OCI-M2 (cell line): ENCODE data around the gene MTHFR.
"Not testable (repeated sequence)": the region's sequence is repeated elsewhere in the genome, so short reads cannot be mapped to it uniquely, and the experiment has no call there.

Source experiments
- DNase-seq: peaks from one replicate; lab custom pipeline; 2025; ENCODE audit not compliant: unreplicated experiment; lab: John Stamatoyannopoulos, UW

MTHFR gene

DNA sequence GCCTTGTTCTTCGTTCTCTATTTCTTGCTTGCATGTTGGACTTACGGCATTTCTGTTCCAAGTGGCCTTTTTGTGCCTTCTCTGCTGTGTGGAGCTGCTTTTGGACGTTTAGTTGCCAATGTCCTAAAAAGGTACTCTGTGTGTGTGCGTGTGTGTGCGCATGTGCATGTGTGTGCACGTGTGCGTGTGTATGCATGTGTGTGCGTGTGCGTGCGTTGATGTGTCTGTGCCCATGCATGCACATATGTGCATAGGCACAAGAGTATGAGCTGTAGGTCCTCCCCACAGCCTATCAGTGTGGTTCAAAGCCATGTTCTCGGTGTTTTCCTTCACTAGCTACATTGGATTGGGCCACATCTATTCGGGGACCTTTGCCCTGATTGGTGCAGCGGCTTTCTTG, 28.1 kb upstream of the MTHFR start:
- no peak for DNase-seq

DNA sequence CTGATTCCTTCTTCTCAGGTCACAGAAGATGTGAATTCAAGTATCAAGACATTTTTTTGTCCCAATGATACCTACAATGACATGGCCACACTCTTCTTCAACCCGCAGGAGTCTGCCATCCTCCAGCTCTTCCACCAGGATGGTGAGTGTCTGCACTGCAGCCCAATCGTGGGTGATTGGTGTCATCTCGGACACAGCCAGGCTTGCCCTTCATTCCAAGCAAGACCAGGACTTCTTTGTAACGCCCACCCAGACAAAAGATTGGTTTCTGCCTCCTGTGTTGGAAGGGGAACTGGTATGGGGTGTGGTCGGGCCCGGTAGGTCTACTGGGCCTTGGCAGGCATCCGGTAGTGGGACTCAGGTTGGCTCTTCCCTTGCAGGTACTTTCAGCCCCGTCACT, 27.7 kb upstream of the MTHFR start:
- DNase-seq: no peak

DNA sequence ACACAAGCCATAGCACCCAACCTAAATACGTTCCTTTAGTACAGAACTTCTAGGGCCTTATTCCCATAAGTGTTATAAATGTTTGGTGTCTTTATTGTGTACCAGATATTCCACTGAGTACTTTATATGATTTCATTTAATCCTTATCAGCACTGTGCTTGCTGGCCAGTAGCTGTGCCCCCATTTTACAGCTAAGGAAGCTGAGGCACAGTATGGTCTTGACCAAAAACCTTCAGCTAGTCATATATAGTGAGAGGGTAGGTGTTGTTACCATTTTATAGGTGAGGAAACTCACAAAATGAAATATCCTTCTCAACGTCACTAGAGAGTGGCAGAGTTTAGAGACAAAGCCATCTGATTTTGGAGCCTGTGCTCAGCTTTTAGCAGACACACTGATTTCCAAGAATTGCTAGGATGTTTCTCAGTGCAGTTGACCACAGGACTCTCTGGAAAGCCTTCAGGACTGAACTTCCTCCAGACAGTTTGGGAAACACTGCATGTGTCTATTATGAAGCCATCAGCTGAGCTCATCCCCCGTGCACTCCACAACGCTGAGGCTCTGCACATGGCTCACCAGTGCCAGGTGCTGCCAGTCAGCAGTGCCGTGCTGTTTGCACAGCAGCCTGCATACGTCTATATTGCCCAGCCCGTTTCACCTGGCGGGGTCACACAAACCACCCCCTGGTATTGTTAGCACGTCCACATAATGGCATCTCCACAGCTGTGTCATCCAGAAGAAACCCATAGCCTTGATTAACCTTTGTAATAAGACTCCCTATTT, 26.4 kb upstream of the MTHFR start:
- no peak for DNase-seq

DNA sequence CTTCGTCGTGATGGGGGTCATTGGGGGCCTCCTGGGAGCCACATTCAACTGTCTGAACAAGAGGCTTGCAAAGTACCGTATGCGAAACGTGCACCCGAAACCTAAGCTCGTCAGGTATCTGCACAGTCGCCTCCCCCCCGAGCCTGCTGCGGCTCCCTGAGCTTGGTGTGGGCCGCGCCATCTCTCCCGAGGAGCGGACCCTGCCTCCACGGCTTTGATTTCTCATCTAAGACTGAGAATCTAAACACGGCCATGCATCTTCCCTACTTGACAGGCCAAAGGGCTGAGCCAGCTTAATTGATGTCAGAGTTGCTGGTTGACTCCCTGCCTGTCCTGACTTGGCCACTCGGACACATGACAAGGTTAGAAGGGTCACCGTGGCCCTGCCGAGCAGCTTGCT, 22.7 kb upstream of the MTHFR start:
- DNase-seq: no peak

DNA sequence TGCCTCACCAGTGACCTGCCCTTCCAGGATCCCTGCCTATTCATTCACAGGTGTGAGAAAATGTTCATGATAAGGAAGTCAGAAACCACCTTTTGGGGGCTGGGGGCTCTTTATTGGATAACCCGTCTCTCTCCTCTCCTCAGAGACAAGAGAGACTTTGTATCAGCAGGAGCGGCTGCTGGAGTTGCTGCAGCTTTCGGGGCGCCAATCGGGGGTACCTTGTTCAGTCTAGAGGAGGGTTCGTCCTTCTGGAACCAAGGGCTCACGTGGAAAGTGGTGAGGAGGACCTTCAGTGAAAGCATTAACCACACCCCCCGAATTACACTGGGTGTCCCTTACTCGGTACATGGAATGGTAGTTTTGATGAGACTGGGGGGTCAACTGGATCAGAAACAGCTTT, 21.2 kb upstream of the MTHFR start:
- no peak for DNase-seq

DNA sequence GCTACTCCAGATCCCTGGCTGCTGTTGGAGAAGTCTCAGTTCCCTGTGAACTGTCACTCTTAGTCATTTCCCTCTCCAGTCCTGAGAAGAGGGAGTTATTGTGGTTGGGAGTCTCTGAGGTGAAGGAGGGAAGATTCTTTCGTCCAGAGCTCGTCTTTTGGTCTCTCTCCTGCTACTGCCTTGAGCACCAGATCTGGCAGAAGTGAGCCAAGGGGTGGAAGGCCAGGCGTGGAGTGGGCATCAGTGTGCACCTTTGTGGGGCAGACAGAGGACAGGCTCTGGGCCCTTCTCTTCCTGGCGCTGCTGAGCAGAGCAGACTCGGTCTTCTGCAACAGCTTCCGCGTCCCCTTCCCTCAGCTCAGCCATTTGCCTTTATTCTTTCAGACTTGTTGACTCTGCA, 19.4 kb upstream of the MTHFR start:
- no peak for DNase-seq

DNA sequence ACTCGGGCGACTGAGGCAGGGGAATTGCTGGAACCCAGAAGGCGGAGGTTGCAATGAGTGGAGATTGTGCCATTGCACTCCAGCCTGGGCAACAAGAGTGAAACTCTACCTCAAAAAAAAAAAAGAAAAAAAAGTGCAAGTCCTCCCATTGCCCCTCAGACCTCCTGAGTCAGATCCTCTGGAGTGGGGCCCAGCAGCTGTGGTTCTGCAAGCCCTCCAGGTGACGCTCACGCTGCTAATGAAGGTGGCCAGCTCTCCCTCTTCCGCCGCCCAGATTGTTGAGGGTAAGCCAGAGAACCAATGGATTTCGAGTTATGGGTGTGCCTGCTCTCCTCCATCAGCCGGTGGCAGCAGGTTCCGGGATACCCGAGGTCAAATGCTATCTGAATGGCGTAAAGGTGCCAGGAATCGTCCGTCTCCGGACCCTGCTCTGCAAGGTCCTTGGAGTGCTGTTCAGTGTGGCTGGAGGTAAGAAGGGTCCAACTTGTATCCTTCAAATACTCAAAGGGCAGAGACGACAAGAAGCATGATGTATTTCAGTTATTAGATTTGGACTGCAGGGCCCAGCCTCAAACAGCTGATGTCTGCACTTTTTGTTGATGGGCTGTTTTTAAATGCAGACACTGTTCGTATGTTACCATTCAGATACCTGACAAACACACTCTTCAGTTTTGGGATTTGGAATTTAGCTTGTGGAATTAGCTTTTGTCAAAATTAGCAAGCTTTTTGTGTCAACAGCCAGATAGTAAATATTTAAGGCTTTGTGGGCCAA, 17.8 kb upstream of the MTHFR start:
- DNase-seq: no peak

DNA sequence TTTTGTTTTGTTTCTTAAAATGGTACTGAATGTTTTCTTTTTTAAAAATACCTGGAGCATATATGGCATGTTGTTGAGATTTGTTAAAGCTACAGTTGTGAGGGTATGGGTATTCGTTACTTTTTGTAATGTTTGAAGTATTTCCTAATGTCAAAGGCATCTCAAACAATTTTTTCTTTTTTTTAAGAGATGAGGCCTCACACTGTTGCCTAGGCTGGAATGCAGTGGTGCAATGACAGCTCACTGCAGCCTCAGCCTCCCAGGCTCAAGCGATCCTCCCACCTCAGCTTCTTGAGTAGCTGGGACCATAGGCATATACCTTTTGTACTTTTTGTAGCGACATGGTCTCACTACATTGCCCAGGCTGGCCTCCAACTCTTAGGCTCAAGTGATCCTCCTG, 16.3 kb upstream of the MTHFR start:
- DNase-seq: no peak

DNA sequence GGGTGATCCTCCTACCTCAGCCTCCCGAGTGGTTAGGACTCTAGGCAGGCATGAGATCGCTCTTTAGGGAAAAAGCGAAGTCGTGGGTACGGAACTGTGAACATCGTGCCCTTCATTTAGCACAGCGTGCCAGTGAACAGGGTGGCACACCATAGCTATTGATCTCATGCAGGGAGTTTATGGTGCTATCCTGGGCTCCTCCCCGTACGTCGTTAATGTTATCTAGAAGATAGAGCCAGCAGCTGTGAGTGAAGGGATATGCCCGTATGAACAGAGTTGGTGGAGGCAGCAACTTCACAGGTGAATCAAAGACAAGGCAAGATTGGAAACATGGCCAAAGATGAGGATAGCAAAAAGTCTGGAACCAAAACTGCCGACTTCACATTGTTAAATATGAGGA, 11.4 kb upstream of the MTHFR start:
- DNase-seq: no peak

DNA sequence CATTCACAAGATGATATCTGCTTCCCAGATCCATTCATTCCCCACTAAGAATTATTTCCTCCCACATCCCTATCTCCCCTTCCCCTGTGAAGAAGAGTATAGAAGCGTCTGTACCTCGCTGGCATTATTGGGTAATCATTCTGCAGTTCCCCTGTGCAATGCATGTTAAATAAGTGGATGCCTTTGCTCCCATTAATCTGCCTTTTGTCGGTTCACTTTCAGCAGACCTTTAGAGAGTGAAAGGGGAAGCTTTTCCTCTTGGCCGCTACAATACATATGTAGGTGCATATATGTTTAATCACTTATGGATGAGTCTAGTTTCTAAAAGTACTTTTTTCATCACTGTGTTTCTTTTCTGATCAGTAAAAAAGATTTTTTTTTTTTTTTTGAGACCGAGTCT, 7.3 kb upstream of the MTHFR start:
- no peak for DNase-seq

DNA sequence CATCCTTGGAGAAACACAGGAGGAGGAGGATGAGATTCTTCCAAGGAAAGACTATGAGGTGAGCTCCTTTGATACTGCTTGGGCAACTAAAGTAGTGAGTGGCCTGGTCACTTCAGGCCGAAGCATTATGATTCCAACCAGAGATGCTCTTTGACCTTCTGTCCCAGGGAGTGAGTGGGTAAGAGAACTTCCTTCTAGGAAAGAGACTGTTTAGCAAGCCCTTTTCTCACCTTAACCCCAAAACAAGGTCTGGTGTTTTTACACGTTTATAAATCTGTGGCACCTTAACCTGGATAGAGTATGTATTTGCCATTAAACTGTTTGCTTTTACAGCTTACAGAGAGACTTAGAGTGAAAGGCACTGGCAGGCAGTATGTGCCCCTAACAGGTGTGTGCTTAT, 1.4 kb upstream of the MTHFR start:
- DNase-seq: no peak

DNA sequence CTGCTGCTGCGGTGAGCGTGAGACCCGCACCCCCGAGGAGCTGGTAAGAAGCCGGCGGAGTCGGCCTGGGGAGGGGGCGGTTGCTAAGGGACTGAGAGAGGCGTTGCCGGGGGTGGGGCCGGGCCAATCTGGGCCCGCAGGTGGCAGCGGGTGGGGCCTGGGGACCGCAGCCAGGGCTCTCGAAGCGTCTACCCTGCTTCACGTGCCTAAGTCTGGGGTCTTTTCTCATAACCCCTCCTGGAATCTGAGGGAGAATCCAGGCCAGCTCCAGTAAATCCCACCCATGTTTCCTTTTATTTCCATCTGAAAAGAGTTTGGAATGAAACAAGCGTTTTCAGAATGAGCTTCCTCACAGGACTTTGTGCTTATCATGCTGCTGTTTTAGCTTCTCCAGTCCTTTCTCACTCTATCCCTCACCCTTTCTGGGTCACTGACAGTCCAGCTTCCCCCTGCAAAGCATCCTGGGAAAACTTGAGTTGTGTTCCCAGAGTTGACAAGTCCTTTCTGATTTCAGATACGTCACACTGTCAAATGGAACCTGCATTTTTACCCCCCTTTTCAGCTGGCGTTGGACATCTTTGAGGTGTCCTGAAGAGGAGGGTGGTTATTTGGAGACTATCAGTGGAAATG, 658 bp upstream of the MTHFR start:
- no peak for DNase-seq

DNA sequence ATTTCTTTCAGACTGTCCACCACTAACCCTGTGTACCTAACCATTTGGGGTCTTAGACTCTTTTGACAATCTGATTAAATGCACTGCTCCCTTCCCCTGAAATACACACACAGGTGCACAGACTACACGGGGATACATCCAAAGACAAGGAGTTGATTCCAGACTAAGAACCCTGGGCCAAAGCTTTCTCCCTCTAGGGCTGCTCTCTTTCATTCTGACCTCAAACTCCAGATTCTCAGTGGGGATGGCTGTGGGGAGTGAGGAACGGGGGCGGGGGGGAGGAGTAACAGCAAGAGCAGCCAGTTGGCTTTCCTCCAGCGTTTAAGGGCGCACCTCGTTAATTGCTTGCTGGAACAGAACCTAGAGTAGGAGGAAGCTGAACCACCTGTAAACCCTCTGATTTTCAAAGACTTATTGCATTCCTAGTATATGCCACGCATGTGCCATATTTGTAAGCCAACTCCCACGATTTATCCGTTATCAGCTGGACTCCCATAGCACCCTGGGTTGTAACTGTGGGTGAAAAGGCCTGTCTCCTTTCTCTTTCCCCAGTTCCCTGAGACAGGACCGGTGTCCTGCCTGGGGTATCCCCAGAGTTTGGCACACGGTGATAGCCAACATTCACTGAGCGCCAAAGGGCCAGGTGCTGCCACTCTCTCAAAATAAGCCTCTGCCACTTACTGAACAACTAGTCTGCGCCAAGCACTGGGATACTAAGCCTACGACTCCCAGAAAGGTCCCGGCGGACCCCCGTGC, 920 bp downstream of the MTHFR start:
- no peak for DNase-seq

DNA sequence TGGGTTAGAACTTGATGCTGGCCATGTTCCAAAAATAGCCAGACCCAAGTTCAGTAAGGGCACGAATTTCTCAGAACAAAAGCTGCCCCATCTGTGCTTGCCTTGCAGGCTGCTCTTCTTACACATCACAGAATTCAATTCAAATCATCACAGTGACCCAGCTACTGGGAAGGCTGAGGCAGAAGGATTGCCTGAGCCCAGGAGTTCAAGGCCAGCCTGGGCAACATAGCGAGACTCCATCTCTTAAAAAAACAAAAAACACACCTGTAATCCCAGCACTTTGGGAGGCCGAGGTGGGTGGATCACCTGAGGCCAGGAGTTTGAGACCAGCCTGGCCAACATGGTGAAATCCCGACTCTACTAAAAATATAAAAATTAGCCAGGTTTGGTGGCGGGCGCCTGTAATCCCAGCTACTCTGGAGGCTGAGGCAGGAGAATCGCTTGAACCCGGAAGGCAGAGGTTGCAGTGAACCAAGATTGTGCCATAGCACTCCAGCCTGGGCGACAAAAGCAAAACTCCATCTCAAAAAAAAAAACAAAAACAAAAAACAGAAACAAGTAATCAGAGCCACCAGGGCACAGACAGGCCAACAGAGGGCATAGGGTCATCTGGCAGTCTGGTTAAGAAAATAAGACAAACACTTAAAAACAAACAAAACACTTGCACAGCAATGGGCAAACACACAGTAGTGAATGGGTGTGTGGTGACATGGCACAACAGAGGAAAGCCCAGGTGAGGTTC, 1.7 kb downstream of the MTHFR start:
- DNase-seq: not testable (repeated sequence)

DNA sequence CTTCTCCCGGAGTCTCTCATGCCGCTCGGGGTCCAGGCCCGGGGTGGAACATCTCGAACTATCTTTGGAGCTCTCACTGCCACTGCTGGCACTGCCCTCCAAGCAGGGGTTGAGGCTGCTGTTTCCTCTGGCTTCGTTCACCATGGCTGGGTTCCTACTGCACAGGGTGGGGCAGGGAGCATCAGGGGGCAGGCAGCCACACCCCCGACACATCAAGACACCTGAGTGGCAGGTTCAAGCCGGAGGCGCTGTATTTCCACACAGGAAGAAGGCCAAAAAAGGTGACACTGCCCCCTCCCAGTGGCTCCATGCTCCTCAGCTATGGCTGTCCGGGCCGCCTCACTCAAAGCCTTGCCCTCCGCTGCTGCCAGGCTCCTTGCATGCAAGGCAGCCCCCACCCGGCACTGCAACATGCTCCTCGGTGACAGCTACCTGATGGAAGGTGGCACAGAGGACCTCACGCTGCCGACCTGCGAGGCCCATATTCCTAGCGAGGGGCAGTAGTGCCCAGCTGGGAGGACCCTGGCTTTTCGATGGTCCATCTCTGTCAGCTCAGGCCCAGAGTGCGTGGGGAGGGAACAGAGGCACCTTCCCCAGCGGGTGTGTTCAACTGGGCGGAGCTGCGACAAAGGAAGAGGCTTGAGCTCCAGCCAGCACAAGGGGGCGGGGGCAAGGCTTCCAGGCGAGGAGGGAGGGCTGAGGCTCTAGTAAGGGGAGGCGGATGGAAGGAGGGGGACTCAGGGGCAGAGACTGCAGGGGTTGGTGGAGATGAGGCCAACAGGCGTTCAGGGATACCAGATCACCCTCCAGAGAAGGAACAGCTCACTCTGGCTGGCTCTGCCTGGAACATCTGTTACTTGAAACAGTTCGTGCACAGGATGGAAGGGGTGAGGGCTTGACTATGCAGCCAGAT, 2.5 kb downstream of the MTHFR start:
- DNase-seq: peak; percentile 68

DNA sequence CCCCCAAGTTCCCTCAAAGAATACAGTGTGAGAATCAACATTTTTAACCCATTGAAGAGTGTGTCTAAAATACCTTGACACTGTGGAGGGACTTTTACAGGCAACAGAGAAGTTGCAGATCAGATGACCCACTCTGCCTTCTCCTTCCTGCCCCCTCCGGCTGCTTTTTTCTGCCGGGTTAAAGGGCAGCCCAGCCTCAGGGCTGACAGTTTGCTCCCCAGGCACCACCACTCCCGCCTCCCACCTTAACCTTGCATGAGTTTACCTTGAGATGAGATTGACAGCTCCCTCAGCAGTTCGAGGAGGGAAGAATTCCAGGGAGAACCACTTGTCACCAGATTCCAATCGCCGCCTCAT, 3.2 kb downstream of the MTHFR start:
- no peak for DNase-seq

DNA sequence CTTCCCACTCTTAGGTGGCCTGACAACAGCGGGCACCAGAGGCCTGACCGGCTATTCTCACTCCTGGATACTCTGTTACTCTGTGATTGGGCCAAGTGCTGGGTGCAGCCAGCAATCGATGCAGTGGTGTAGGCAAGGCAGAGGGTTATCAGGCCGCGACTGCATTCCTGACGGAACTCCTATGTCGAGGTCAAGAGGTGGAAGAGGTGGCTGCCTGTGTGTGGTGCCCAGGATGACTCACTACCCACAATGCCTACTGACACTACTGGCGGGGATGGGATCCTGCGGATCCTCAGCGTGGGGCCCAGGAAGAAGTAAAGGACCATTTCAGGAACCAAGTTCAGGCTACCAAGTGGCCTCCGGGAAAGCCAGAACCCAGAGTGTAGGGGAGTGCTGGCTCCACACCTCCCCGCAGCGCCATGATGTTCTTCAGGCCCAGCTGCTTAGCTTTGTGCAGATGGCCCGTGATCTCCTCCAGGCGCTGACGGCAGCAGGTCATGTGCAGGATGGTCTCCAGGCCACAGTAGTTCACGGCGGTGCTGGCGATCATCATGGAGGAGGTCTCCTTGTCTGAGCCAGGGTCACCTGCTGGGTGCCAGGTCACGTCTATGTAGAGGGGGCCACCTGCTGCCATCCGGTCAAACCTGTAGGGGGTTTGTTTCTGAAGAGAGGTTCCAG, 4.9 kb downstream of the MTHFR start:
- DNase-seq: no peak

DNA sequence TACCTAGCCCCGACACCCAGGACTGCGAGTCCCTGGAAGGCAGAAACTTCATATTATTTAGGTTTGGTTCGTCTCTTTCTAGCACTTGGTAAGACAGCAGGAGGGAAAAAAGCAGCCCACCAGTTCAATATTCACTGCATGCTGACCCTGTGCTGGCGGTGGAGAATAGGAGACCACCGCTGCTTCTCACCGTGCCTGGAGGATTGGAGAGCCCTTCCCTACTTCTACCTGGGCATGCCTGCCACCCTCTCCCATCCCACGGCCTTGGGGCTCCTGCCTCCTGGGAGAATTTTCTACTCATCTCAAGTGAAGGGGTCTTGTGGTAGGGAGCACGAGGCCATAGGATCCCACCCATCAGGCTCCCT, 5.4 kb downstream of the MTHFR start:
- no peak for DNase-seq

DNA sequence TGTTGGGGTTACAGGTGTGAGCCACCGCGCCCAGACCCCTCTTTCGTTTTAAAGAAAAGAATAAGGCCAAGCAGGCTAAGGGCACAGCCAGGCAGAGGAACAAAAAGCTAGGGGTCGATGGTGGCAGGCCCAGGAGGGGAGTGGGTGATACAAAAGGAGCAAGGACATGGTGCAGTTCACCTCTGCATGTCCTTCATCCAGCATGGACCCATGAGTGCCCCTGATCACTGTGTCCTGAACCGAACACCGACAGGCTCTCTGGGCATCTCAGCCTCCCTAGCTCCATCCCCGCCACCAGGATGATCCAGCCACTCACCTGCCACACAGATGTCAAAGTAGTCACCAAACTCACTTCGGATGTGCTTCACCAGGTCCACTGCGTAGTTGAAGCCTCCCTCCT, 5.9 kb downstream of the MTHFR start:
- DNase-seq: no peak
